Vagina (tissue), 2 donors: ENCODE results near the gene ARHGDIB.

Experiments used
- POLR2A ChIP-seq, 2 donors: fragments of 450-650 bp; IDR thresholded peaks; one replicate each; pipeline ENCODE4 v1.6.1; 2017; ENCODE audit warnings: antibody characterized with exemption in 2 of 2, mild to moderate bottlenecking in 2 of 2, moderate library complexity in 2 of 2
- POLR2AphosphoS5 ChIP-seq, 2 donors: sonication (generic); formaldehyde crosslinking; IDR thresholded peaks; one replicate each; pipeline ENCODE4 v1.9.0; 2017; ENCODE audit warnings: antibody characterized with exemption in 2 of 2, mild to moderate bottlenecking in 2 of 2, low read depth in 1 of 2; ENCODE audit not compliant: insufficient read depth in 1 of 2
- TF ChIP-seq, protein P1 (sequence below), 3 experiments: fragments of 450-650 bp in 2 of 3; fragments of 200-600 bp in 1 of 3; sonication (generic) in 1 of 3; IDR thresholded peaks; one replicate each; pipeline ENCODE4 v1.5.1; 2017 to 2019; ENCODE audit warnings: antibody characterized with exemption in 3 of 3, mild to moderate bottlenecking in 2 of 3, moderate library complexity in 2 of 3

DNA sequence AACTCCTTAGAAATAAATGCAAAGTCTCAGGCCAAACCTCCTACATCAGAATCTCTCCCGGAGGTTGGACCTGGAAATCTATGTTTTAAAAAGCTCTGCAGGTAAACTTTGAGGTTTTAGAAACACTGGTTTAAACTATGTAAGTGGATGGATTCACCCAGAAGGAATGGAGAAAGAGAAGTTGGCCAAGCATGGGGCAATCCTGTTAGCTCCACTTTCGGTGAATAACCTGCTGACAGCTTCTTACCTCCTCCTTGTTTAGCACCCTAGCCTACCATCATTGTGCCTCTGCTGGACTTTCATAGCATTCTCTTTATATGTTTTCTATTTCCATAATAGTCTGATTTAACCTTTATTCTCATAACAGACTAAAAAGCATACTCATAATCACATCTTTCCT, 3.0 kb upstream of the ARHGDIB start:
- TF ChIP-seq, protein P1, sequence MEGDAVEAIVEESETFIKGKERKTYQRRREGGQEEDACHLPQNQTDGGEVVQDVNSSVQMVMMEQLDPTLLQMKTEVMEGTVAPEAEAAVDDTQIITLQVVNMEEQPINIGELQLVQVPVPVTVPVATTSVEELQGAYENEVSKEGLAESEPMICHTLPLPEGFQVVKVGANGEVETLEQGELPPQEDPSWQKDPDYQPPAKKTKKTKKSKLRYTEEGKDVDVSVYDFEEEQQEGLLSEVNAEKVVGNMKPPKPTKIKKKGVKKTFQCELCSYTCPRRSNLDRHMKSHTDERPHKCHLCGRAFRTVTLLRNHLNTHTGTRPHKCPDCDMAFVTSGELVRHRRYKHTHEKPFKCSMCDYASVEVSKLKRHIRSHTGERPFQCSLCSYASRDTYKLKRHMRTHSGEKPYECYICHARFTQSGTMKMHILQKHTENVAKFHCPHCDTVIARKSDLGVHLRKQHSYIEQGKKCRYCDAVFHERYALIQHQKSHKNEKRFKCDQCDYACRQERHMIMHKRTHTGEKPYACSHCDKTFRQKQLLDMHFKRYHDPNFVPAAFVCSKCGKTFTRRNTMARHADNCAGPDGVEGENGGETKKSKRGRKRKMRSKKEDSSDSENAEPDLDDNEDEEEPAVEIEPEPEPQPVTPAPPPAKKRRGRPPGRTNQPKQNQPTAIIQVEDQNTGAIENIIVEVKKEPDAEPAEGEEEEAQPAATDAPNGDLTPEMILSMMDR (IDR thresholded peaks at IDR 0.05), result no peak
- TF ChIP-seq POLR2A (IDR thresholded peaks at IDR 0.05) (no peak), POLR2AphosphoS5 (IDR thresholded peaks at IDR 0.05; ENCODE audit: insufficient read depth in 1 of 2, low read depth in 1 of 2) (no peak)
